Epithelial cell of esophagus (primary cell): ENCODE data around the gene HECTD2.

ENCODE experiments used
- DNase-seq: peaks from one replicate; pipeline ENCODE4 v3.0.0; 2010; ENCODE audit warnings: low read depth
- H3K4me3 ChIP-seq: 2 replicates; pipeline ENCODE4 v1.5.1; 2011; ENCODE audit warnings: mild to moderate bottlenecking, low read length, control low read depth
- CTCF ChIP-seq: IDR thresholded peaks from 2 replicates; pipeline ENCODE4 v1.5.1; 2011; ENCODE audit warnings: low read depth, mild to moderate bottlenecking, low read length, control low read depth, inconsistent platforms; ENCODE audit not compliant: insufficient read depth; ENCODE audit errors: missing control alignments

HECTD2 gene

DNA sequence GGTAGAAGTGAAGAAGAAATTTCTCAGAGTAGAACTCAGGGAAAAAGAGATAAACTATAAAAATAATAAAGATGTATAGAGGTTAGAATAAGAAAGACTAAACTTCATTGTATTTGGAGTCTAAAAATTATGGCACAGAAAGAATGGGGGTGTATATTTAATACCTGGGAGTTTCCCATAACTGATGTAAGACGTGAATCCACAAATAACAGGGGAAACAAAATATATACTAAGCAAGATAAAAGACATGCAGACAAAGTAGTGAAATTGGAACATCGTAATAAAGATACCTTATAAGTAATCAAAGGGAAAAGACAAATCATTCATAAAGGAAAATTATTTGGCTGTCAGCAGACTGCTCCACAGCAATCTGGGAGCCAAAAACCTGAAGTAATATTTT lies 62.8 kb downstream of the HECTD2 start:
- no peak for TF ChIP-seq CTCF
- no peak overlapping the region for H3K4me3 ChIP-seq

DNA sequence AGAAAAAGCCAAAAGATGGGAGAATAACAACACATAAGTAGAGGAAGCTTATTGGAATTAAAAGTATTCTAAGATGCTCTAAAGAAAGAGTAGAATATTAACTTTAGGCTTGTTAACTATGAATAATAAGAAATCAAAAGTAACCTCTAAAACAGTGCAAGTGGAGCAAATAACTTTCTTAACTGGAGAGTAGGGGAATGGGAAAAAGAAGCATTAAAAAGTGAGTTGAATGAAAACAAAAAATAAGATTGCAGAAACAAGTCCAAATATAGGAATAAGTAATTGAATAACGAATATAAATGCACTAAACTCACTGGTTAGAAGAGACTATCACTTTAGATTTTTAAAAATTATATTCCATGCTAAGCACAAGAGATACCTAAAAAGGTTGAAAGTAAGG lies 63.9 kb downstream of the HECTD2 start:
- DNase-seq: no peak
- no peak for TF ChIP-seq CTCF
- H3K4me3 ChIP-seq: no peak overlapping the region

More for the DNA sequence above, 62.8 kb downstream of the HECTD2 start:
- DNase-seq: no peak

- H3K4me3 ChIP-seq: no peak overlapping the region
- no peak for TF ChIP-seq CTCF
- DNase-seq: no peak
Observed at GRCh38 chr10:91477236-91477635, 67.1 kb downstream of the HECTD2 start.

DNA sequence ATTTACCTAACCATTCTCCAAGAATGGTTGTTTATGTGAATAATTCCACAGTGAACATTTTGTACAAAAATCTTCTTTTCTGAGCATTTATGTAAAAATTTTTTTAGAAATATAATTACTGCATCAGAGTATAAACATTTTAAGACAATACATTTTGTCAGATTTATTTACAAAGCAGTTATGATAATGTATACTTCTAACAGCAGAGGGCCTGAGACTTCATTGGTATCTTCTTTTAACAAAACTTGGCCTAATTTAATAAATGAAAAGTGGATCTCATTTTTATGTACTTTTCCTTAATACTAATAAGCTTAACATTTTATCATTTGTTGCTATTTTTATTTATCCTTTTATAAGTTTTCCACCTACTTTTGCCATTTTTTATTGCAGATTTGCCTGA lies 69.4 kb downstream of the HECTD2 start:
- no peak overlapping the region for H3K4me3 ChIP-seq
- DNase-seq: no peak
- TF ChIP-seq CTCF: no peak

DNA sequence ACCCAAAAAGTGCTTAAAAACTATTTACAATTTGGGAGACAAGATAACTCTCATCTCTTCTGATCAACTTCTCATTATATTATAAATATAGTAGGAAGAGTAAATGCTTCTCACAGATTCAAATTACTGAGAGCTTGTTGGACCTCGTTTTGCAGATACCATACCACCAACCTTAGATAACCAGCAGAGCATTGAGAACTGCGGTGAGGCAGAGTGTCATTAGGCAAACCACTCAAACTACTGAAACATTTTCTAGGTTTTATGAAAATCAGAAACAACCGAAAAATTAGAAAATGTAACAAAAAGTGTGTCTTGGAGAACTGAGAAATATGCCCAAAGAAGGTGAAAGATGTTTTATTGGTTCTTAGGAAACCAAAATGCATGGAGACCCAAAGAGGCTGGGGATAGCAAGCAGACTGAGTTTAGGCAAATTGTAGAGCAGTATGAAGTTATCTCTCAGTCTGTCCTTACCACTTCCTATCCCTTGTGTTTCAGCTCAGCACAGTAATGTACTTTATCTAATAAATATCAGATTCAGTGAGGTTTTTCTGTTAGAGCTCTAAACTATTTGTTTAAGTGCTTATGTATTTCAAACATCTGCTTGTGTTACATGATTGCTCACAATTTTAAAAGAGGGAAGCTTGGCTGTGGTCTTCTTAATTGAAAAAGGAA lies 77.9 kb downstream of the HECTD2 start:
- DNase-seq: no peak
- no peak overlapping the region for H3K4me3 ChIP-seq
- TF ChIP-seq CTCF: no peak

- H3K4me3 ChIP-seq: no peak overlapping the region
- DNase-seq: peak; percentile 57
- peak; percentile 23 for TF ChIP-seq CTCF
Observed at GRCh38 chr10:91493313-91493712, 83.2 kb downstream of the HECTD2 start.

DNA sequence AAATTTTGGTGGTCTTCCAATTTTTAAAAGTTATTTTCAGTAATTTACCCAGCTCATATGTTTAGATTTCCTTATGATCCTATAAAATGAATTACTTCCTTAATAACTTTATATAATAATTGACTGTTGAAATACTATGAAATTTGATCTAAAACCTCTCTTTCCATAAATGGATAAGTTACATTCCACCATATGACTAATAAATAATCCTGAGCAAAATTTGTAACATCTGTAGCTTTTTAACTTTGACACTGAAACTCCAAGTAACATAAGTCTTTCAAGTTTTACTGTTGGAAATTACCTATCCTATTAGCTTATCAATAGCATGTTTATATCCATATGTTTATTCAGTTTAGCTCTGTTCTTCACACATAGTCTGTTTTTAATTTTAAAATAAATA lies 85.3 kb downstream of the HECTD2 start:
- no peak for DNase-seq
- no peak for TF ChIP-seq CTCF
- H3K4me3 ChIP-seq: no peak overlapping the region
